ENCODE measurements around the gene PAPSS2. TPM values are rescaled to one million over a fixed set of nuclear protein-coding genes. Genes with fewer than 3 reads are reported as not detected.
"Not testable (repeated sequence)": the region's sequence is repeated elsewhere in the genome, so short reads cannot be mapped to it uniquely, and the experiment has no call there.

PAPSS2 gene
- total RNA-seq = 2.0 TPM

- FAIRE-seq = no peak
- peak; percentile 41 to 46 for DNase-seq (ENCODE audit: low spot score in 2 of 2)
Measured at GRCh38 chr10:87659571-87660483, at the start of gene PAPSS2. Gene PAPSS2, plus strand, starts transcription at chr10:87659878. Its CDS starts 104 bp downstream, at chr10:87659982.

DNA sequence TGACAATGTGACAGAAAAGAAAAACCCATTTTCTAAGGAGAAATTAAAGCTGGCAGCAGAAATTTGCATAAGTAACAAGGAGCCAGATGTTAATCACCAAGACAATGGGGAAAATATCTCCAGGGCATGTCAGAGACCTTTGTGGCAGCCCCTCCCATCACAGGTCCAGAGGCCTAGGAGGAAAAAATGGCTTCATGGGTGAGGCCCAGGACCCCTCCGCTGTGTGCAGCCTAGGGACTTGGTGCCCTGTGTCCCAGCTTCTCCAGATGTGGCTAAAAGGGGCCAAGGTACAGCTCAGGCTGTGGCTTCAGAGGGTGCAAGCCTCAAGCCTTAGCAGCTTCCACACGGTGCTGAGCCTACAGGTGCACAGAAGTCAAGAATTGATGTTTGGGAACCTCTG, 48.3 kb upstream of the PAPSS2 start:
- FAIRE-seq; DNase-seq (ENCODE audit: low spot score in 2 of 2): not testable (repeated sequence)

DNA sequence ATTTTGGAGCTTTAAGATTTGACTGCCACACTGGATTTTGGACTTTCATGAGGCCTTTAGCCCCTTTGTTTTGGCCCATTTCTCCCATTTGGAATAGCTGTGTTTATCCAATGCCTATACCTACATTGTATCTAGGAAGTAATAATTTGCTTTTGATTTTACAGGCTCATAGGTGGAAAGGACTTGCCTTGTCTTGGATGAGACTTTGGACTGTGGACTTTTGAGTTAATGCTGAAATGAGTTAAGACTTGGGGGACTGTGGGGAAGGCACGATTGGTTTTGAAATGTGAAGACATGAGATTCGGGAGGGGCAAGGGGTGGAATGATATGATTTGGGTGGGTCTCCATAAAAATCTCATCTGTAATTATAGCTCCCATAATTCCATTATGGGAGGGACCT, 47.6 kb upstream of the PAPSS2 start:
- DNase-seq (ENCODE audit: low spot score in 2 of 2) (no peak), FAIRE-seq (no peak)

DNA sequence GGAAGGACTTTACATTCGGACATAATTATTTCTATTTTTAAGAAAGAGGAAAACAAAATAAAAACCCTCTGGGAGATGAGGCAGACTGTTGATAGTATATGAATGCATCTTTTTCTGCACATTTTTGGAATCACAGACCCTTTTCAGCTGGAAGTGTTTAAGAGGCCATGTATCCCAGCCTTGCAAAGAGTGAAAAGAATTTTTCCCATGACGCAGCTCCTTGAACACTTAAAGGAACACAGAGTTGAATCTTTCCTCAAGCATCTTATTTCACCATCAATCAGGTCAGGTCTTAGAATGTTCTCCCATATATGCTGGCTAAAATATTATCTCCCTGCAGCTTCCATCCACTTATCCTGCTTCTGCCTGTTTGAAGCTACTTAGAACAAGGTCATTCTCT, 45.9 kb upstream of the PAPSS2 start:
- FAIRE-seq (no peak), DNase-seq (ENCODE audit: low spot score in 2 of 2) (no peak)

GRCh38 chr10:87615856-87616255, 43.8 kb upstream of the PAPSS2 start:
- no peak for DNase-seq (ENCODE audit: low spot score in 2 of 2)
- no peak for FAIRE-seq

DNA sequence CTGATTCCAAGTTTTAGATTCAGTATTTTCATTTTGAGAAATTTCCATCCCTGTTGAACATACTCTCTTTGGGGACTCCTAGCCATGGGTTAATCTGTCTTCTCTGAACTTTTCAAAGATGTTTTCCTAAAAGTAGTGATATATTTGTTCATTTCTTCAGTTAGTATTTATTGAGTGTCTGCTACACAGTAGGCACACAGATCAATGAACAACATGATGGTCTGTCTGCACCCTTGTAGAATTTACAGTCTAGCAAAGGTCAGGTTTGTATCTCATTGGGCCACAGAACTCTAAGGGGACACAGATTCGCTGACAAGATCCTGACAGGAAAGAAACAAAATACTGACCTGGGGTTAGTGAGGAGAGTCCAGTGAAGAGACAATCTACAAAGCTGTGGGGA, 42.2 kb upstream of the PAPSS2 start:
- no peak for FAIRE-seq
- no peak for DNase-seq (ENCODE audit: low spot score in 2 of 2)

DNA sequence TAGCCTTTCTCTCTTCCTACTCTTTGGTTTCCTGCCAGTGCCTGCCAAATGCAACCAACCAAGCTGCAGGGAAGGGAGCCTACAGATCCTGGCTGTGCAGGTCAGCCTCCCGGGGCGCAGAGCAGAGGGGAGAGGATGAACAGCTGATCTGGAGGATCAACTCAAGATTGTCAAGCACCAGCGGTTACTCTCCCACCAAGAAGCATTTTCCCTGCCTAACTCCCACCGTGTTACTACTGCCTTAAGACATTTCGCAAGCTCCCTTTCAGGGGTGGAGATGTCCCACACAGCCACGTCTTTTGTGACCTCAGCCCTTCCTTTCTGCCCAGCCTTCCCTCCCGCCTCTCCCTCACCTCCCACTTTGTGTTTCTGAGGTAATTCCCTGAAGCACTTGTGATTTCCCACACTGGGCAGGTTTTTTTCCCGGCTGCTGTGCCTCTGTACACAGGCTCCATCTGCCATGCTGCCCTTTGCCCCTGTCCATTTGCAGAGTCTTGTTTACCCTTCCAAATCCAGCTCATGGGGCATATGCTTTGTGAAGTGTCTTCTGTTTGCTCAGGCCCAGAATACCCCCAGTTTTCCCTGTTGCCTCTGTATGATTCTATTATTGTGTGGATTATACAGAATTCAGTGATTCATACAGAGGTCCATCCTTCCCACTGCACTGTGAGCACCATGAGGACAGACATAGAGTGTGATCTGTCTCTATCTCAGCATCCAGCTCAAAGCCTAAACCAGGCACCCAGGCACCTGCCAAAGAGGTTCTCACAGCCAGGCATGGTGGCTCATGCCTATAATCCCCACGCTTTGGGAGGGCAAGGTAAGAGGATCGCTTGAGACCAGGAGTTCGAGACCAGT, 40.9 kb upstream of the PAPSS2 start:
- DNase-seq (ENCODE audit: low spot score in 2 of 2) = no peak

GRCh38 chr10:87619705-87620104, 40.0 kb upstream of the PAPSS2 start:
- FAIRE-seq = no peak
- no peak for DNase-seq (ENCODE audit: low spot score in 2 of 2)

More for the DNA sequence above, 40.9 kb upstream of the PAPSS2 start:
- FAIRE-seq = no peak

GRCh38 chr10:87621440-87621839, 38.2 kb upstream of the PAPSS2 start:
- not testable (repeated sequence) for FAIRE-seq; DNase-seq (ENCODE audit: low spot score in 2 of 2)

DNA sequence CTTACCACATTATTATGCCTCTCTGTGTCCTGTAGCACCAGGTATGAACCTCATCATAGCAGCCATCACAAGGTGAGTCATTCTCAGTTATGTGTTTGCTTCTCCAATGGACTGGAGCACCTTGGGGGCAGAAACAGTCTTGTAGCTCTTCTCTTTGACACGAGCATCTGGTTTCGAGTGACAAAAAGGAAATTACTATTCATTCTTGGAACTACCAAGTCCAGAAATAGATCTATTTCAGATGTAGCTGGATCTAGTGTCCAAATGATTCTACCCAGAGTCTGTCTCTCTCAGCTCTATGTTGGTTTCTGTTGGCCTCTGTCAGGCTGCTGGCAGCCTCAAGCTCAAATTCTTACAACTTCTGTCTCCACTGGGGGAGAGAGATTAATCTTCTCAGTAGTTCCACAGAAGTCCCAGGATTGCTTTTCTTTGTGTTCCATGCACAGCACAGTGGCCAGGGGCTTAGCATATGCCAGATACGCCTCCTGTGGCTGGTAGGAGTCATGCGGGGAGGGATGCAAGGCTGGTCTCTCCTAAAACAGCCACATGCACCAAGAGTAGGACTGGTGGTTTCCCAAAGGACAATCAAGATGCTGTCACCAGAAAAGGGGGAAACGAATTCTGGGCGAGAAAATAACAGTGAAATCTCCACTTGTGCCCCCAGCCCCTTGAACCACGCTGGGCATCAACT, 37.2 kb upstream of the PAPSS2 start:
- FAIRE-seq (no peak), DNase-seq (ENCODE audit: low spot score in 2 of 2) (no peak)

DNA sequence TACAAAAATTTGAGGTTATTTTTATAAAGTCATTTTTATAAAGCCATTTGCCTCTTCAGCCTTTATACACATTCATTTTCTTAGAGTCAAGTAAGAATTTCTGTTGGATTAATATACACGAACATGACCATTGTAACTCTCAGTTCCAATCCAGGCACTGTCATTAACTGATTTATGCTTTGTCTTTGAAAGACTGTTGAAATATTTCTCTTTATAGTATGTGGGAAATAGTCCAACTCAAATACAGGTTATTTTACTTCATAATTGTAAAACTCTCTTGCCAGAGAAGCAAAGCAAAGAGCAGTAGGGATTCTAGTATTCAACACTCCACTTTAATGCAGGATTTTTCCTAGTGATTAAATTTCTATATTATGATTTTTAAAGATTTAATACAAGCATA, 36.5 kb upstream of the PAPSS2 start:
- no peak for DNase-seq (ENCODE audit: low spot score in 2 of 2)
- FAIRE-seq = no peak

- FAIRE-seq (no peak), DNase-seq (ENCODE audit: low spot score in 2 of 2) (no peak)
Measured at GRCh38 chr10:87625661-87626060, 34.0 kb upstream of the PAPSS2 start.

DNA sequence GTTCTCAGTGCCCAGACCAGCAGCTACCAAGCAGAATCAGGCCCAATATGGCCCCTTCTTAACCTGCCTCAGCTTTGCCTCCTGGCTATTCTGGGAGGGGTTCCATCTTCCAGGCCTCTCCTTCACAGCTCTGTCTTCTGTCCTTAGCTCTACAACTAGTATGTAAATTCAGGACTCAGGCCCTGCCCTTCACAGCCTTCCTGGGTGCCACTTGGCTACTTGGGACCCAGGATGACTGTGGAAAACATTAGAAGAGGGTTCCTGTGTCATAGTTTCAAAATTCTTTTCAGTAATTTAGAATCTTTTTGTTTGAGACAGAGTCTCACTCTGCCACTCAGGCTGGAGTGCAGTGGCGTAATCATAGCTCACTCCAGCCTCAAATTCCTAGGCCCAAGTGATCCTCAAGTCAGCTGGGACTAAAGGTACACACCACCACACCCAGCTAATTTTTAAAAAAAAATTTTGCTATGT, 33.2 kb upstream of the PAPSS2 start:
- FAIRE-seq = no peak
- DNase-seq (ENCODE audit: low spot score in 2 of 2) = no peak

- FAIRE-seq = no peak
- DNase-seq (ENCODE audit: low spot score in 2 of 2) = no peak
Measured at GRCh38 chr10:87630171-87630570, 29.5 kb upstream of the PAPSS2 start.

GRCh38 chr10:87632454-87632853, 27.2 kb upstream of the PAPSS2 start:
- no peak for FAIRE-seq
- no peak for DNase-seq (ENCODE audit: low spot score in 2 of 2)

DNA sequence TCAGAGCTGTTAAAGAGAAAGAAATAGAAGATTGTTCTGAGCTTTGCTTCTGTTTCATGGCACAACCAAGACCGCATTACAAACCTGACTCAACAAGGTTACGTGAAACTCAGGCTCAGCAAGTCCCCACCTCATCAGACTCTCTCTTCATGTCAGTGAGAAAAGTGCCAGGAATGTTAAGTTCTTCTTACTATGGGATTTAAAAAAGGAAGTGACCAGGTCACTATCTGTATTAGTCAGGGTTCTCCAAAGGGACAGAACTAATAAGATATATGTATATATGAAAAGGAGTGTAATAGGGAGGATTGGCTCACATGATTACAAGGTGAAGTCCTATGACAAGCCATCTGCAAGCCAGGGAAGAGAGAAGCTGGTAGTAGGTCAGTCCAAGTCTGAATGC, 25.4 kb upstream of the PAPSS2 start:
- FAIRE-seq (no peak), DNase-seq (ENCODE audit: low spot score in 2 of 2) (no peak)

- no peak for DNase-seq (ENCODE audit: low spot score in 2 of 2)
- no peak for FAIRE-seq
Measured at GRCh38 chr10:87635498-87636312, 24.0 kb upstream of the PAPSS2 start.

DNA sequence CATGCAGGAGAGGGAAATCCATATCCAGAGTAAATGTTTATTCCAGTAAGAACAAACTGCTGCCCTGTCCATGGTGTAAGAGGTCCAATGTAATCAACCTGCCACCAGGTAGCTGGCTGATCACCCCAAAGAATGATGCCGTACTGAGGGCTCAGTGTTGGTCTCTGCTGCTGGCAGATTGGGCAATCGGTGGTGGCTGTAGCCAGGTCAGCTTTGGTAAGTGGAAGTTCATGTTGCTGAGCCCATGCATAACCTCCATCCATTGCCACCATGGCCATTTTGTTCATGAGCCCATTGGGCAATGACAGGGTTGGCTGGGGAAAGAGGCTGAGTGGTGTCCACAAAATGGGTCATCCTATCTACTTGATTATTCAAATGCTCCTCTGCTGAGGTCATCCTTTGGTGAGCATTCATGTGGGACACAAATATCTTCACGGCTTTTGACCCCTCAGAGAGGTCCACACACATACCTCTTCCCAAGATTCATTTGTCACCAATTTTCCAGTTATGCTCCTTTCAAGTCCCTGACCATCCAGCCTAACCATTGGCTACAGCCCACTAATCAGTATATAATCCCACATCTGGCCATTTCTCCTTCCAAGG, 23.3 kb upstream of the PAPSS2 start:
- DNase-seq (ENCODE audit: low spot score in 2 of 2) (no peak), FAIRE-seq (no peak)

GRCh38 chr10:87639493-87639892, 20.2 kb upstream of the PAPSS2 start:
- DNase-seq (ENCODE audit: low spot score in 2 of 2) (no peak), FAIRE-seq (no peak)
